Pancreas (tissue), 10 donors: Measurements from ENCODE around the gene HS3ST4. TPM values are rescaled to one million over a fixed set of nuclear protein-coding genes. Genes with fewer than 3 reads are reported as not detected.

Experiments
- ATAC-seq, 4 donors: fragments of 200-7000 bp; cut with Tn5 transposase; one replicate each; pipeline versions ENCODE4 v1.8.0 to v1.9.1; 2020; ENCODE audit warnings: mild to moderate bottlenecking in 4 of 4, moderate library complexity in 4 of 4
- DNase-seq, 6 donors: peaks; one replicate each; pipeline ENCODE4 v3.0.0-alpha.2; 2020
- FAIRE-seq: peaks from 2 replicates; lab custom pipeline; 2012; peaks lifted over from hg19 to GRCh38; lab: Jason Lieb, UNC
- H3K27ac ChIP-seq, 4 donors: fragments of 200-600 bp; sonication (generic); 1 replicate in 3 of 4; 2 replicates in 1 of 4; pipeline versions ENCODE4 v1.5.0 to v1.8.0; 2020
- H3K27me3 ChIP-seq, 4 donors: fragments of 200-600 bp; one replicate each; pipeline ENCODE4 v1.8.0; 2021
- H3K36me3 ChIP-seq, 3 donors: fragments of 200-600 bp; sonication (generic) in 1 of 3; one replicate each; pipeline versions ENCODE4 v1.5.0 to v1.8.0; 2020 to 2021
- H3K4me1 ChIP-seq, 3 donors: fragments of 200-600 bp; one replicate each; pipeline ENCODE4 v1.8.0; 2021
- H3K4me3 ChIP-seq, 4 donors: fragments of 200-600 bp; sonication (generic) in 2 of 4; one replicate each; pipeline versions ENCODE4 v1.5.0 to v1.8.0; 2020 to 2021
- H3K9me3 ChIP-seq, 4 donors: fragments of 200-600 bp; one replicate each; pipeline ENCODE4 v1.8.0; 2021
- CTCF ChIP-seq, 4 donors: fragments of 200-600 bp; sonication (generic) in 3 of 4; IDR thresholded peaks; one replicate each; pipeline versions ENCODE4 v1.5.0 to v1.8.0; 2021; ENCODE audit warnings: antibody characterized with exemption in 4 of 4
- WGBS, 2 donors: extraction: QIAGEN DNeasy Blood & Tissue Kit; methylation state at CpG; one replicate each; pipeline ENCODE4 v1.1.7; 2013; 5-methylcytosine and 5-hydroxymethylcytosine counted together
- intact Hi-C, 3 donors: fragments of 100-400 bp; cut with DNase I; formaldehyde crosslinking; loops; one replicate each; pipeline versions ENCODE4 v1.11.1 to v1.14.2; 2022
- polyA plus RNA-seq, 2 donors: library from polyadenylated mRNA; stranded (reverse); fragments of 200-250 nt; gene quantifications; one replicate each; pipeline ENCODE4 v1.2.3, GENCODE V29; 2013
- total RNA-seq, 6 donors: library from RNA; stranded (reverse); fragmentation: NEBNext Ultra II Directional in 4 of 6; extraction: Animal tissue kit (Norgen Biotek cat#: 25700) in 4 of 6; gene quantifications; one replicate each; pipeline versions ENCODE4 v1.2.1 to v1.2.4, GENCODE V29; 2021 to 2023
- donor health status: healthy with polysubstance abuse.
- donor health status: DM: no; HTN: no; CAD: no; lungs with moderate emphysema.
- donor health status: DM: no; HTN: no; CAD: no.
- donor health status: control.
- donor health status: control.
- donor health status: Bipolar disorder and iron deficiency.
- donor health status: DM: yes; HTN: yes; CAD: no.
- donor health status: DM: no; HTN: no; CAD: no.
- donor health status: DM: no; HTN: no; CAD: no.
- donor health status: DM: yes; HTN: yes; CAD: no.

Gene HS3ST4
- total and polyA plus RNA-seq, 8 donors = 0.05 to 0.19 TPM; not detected in 6

DNA sequence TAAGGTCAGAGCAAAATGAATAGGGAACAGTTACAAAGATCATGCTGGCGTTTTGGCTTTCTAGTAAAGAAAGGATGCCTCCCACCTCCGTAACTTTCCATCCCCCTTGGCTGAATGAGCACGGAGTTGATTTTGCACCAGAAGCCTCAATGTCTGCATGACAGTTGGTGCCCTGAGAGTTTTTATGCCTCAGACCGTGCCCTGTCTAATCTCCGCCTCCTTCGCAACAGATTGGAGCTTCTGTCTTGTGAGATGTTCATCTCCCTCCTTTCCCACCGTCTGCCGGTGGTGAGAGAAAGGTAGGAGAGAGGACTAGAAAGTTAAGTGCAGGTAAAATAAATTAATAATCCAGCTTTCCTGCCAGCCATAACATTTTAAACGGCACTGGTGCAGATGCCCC, 1.9 kb downstream of the HS3ST4 start:
- no peaks in the 10 kb centered on the region for H3K36me3 ChIP-seq
- 8 to 14% methylated on average over 9 of the region's 9 CpGs for WGBS, 2 donors
- DNase-seq (no peak), ATAC-seq (no peak), FAIRE-seq (no peak)
- peaks cover 0 to 21% (median 2%) of the 10 kb centered on the region in 4 donors for H3K27me3 ChIP-seq
- intact Hi-C loops = no loop called here
- no peak for TF ChIP-seq CTCF (IDR thresholded peaks at IDR 0.05)
- H3K4me3 ChIP-seq = no peak overlapping the region
- H3K4me1 ChIP-seq = peaks cover 0 to 3% (median 0%) of the 10 kb centered on the region in 3 donors
- no peak overlapping the region for H3K27ac ChIP-seq
- H3K9me3 ChIP-seq = no peaks in the 10 kb centered on the region

- no peak overlapping the region for H3K4me3 ChIP-seq
- WGBS, 2 donors = 50 to 63% methylated on average over 7 of the region's 7 CpGs
These were observed 7.3 kb downstream of the HS3ST4 start for GRCh38 chr16:25699069-25699468.

DNA sequence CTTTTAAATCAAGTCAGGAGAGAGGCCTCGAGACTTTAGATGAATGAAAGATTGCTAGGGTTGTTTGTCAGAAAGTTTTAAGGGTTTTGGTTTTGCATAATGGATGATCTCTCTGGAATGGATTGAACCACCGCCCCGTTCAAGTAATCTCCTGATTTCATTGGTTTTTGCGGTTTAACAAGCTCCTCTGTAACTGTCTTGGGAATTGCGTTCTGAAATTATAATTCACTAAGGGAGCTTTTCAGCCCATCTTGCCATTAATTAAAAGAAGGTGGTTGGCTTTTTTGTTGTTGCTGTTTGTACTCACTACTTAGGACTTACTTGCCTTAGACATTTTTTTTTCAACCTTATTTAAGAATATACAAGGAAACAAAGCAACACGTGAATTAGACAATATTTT, 8.8 kb downstream of the HS3ST4 start:
- 57 to 76% methylated on average over 6 of the region's 6 CpGs for WGBS, 2 donors
- no peak overlapping the region for H3K4me3 ChIP-seq
- no peak for DNase-seq
- H3K27me3 ChIP-seq = peaks cover 0 to 12% (median 2%) of the 10 kb centered on the region in 4 donors
- no peak overlapping the region for H3K27ac ChIP-seq
- H3K9me3 ChIP-seq = no peaks in the 10 kb centered on the region
- H3K4me1 ChIP-seq = no peaks in the 10 kb centered on the region
- FAIRE-seq = no peak
- intact Hi-C loops = no loop called here
- H3K36me3 ChIP-seq = no peaks in the 10 kb centered on the region
- ATAC-seq = no peak
- no peak for TF ChIP-seq CTCF (IDR thresholded peaks at IDR 0.05)

More at GRCh38 chr16:25699069-25699468, 7.3 kb downstream of the HS3ST4 start:
- Histone ChIP-seq H3K36me3 (no peaks in the 10 kb centered on the region), H3K27me3 (peaks cover 0 to 18% (median 2%) of the 10 kb centered on the region in 4 donors), H3K4me1 (no peaks in the 10 kb centered on the region), H3K9me3 (no peaks in the 10 kb centered on the region), H3K27ac (no peak overlapping the region)
- ATAC-seq = no peak
- no peak for FAIRE-seq
- TF ChIP-seq CTCF (IDR thresholded peaks at IDR 0.05) = no peak
- intact Hi-C loops = no loop called here
- no peak for DNase-seq

DNA sequence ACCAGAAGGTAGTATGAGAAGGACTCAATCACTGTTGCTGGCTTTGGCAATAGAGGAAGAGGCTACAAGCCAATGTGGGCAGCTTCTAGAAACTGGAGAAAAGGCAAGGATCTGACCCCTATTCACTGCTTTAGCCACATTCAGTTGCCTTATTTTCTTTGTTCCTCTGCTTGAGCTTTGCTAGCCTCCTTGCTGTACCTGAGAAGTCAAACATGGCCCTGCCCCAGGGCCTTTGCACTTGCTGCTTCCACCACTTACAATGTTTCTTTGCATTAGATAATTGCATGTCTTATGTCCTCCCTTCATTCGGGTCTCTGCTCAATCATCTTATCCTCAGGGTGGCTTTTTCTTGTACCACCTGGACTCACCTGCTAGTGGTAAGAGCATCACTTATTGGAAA, 15.8 kb downstream of the HS3ST4 start:
- no peak overlapping the region for H3K27ac ChIP-seq
- no peak overlapping the region for H3K4me3 ChIP-seq
- ATAC-seq (no peak), FAIRE-seq (no peak), DNase-seq (no peak)
- WGBS, 2 donors = 34 to 39% methylated on average over 1 of the region's 1 CpG
- H3K9me3 ChIP-seq = no peaks in the 10 kb centered on the region
- intact Hi-C loops = no loop called here
- no peaks in the 10 kb centered on the region for H3K4me1 ChIP-seq
- H3K27me3 ChIP-seq = no peaks in the 10 kb centered on the region
- H3K36me3 ChIP-seq = no peaks in the 10 kb centered on the region
- no peak for TF ChIP-seq CTCF (IDR thresholded peaks at IDR 0.05)

- ATAC-seq = peak in 2 of 4 donors; percentile 59 to 70
- DNase-seq = peak in 3 of 6 donors; percentile 23 to 35 (median 23)
- no peak for FAIRE-seq
These were observed 16.3 kb downstream of the HS3ST4 start for GRCh38 chr16:25707982-25708583.

More at GRCh38 chr16:25707982-25708583, 16.3 kb downstream of the HS3ST4 start:
- intact Hi-C loops = no loop called here
- Histone ChIP-seq H3K36me3 (no peaks in the 10 kb centered on the region), H3K9me3 (no peaks in the 10 kb centered on the region), H3K27ac (no peak overlapping the region), H3K27me3 (no peaks in the 10 kb centered on the region), H3K4me1 (no peaks in the 10 kb centered on the region), H3K4me3 (no peak overlapping the region)
- WGBS, 2 donors = 20 to 22% methylated on average over 3 of the region's 3 CpGs
- TF ChIP-seq CTCF (IDR thresholded peaks at IDR 0.05) = peak in 3 of 4 donors; percentile 18 to 25 (median 20)
